ENCODE data around the gene CYP46A1. TPM values are rescaled to one million over a fixed set of nuclear protein-coding genes. Genes with fewer than 3 reads are reported as not detected.
"Not testable (repeated sequence)": the region's sequence is repeated elsewhere in the genome, so short reads cannot be mapped to it uniquely, and the experiment has no call there.

CYP46A1 gene
- total RNA-seq, 4 donors from 2014 or later, result 0.13 to 4.7 (median 0.55) TPM; not detected in 1

GRCh38 chr14:99659333-99659741 is 24.8 kb upstream of the CYP46A1 start:
- WGBS, 2 donors, result 14 to 34% methylated on average over 6 to 21 of the region's 58 CpGs
- DNase-seq (ENCODE audit: low spot score in 2 of 2), result no peak
- intact Hi-C loops (cut with DNase I; ENCODE audit: low total_unique reads), result no loop called here
- TF ChIP-seq POLR2A (IDR thresholded peaks at IDR 0.05) (no peak), CTCF (IDR thresholded peaks at IDR 0.05) (no peak)
- H3K4me3 ChIP-seq (ENCODE audit: low read depth, poor library complexity, severe bottlenecking), result no peak overlapping the region

- H3K4me3 ChIP-seq (ENCODE audit: low read depth, poor library complexity, severe bottlenecking), result no peak overlapping the region
- no peak for DNase-seq (ENCODE audit: low spot score in 2 of 2)
- WGBS, 2 donors, result 30 to 37% methylated on average over 24 to 30 of the region's 37 CpGs
- no peak for TF ChIP-seq CTCF (IDR thresholded peaks at IDR 0.05)
- TF ChIP-seq POLR2A (IDR thresholded peaks at IDR 0.05), result no peak
- intact Hi-C loops (cut with DNase I; ENCODE audit: low total_unique reads), result no loop called here
Measured at GRCh38 chr14:99660006-99660566, 24.0 kb upstream of the CYP46A1 start.

- intact Hi-C loops (cut with DNase I; ENCODE audit: low total_unique reads), result no loop called here
- TF ChIP-seq CTCF (IDR thresholded peaks at IDR 0.05) (no peak), POLR2A (IDR thresholded peaks at IDR 0.05) (no peak)
- no peak for DNase-seq (ENCODE audit: low spot score in 2 of 2)
- H3K4me3 ChIP-seq (ENCODE audit: low read depth, poor library complexity, severe bottlenecking), result no peak overlapping the region
- 83% methylated on average over 4 of the region's 4 CpGs for WGBS, 2 donors
Measured at GRCh38 chr14:99660794-99661193, 23.3 kb upstream of the CYP46A1 start.

- H3K4me3 ChIP-seq (ENCODE audit: low read depth, poor library complexity, severe bottlenecking); DNase-seq (ENCODE audit: low spot score in 2 of 2); intact Hi-C loops (cut with DNase I; ENCODE audit: low total_unique reads): not testable (repeated sequence)
Measured at GRCh38 chr14:99661206-99661605, 22.9 kb upstream of the CYP46A1 start.

- no peak for TF ChIP-seq CTCF (IDR thresholded peaks at IDR 0.05)
- TF ChIP-seq POLR2A (IDR thresholded peaks at IDR 0.05), result no peak
- DNase-seq (ENCODE audit: low spot score in 2 of 2), result no peak
- no peak overlapping the region for H3K4me3 ChIP-seq (ENCODE audit: low read depth, poor library complexity, severe bottlenecking)
- 93 to 94% methylated on average over 10 of the region's 10 CpGs for WGBS, 2 donors
- intact Hi-C loops (cut with DNase I; ENCODE audit: low total_unique reads), result no loop called here
Measured at GRCh38 chr14:99662846-99663245, 21.3 kb upstream of the CYP46A1 start.

- DNase-seq (ENCODE audit: low spot score in 2 of 2), result no peak
- intact Hi-C loops (cut with DNase I; ENCODE audit: low total_unique reads), result no loop called here
- WGBS, 2 donors, result 84 to 90% methylated on average over 12 of the region's 12 CpGs
- TF ChIP-seq CTCF (IDR thresholded peaks at IDR 0.05), result no peak
- TF ChIP-seq POLR2A (IDR thresholded peaks at IDR 0.05), result no peak
- no peak overlapping the region for H3K4me3 ChIP-seq (ENCODE audit: low read depth, poor library complexity, severe bottlenecking)
Measured at GRCh38 chr14:99663386-99664057, 20.6 kb upstream of the CYP46A1 start.
